Hippocampal formation (tissue), 2 donors: Measurements from ENCODE around the gene MLPH.
A peak's percentile ranks its signal among the peaks of the same experiment; 100 is the strongest.

ENCODE experiments used
- DNase-seq, 2 donors: peaks; one replicate each; lab custom pipeline; 2025; lab: John Stamatoyannopoulos, UW

The MLPH gene

DNA sequence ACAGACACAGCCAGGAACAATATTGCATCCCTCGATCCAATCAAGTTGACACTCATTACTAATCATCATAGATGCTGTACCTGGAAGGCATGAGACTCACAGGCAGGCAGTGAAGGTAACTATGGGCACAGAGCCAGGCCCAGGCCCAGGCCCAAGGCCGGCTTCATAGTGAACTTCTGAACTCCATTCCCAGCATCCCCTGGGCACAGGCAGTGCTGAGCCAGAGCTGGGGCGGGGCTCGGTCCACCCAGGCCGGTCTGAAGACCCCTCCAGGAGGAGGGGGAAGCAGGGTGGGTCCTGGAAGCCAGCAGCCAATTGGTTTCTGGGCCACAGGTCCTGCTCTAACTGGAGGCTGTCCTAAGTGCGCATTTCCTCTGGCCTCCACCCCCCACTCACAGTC lies 37.6 kb downstream of the MLPH start:
- no peak for DNase-seq

DNA sequence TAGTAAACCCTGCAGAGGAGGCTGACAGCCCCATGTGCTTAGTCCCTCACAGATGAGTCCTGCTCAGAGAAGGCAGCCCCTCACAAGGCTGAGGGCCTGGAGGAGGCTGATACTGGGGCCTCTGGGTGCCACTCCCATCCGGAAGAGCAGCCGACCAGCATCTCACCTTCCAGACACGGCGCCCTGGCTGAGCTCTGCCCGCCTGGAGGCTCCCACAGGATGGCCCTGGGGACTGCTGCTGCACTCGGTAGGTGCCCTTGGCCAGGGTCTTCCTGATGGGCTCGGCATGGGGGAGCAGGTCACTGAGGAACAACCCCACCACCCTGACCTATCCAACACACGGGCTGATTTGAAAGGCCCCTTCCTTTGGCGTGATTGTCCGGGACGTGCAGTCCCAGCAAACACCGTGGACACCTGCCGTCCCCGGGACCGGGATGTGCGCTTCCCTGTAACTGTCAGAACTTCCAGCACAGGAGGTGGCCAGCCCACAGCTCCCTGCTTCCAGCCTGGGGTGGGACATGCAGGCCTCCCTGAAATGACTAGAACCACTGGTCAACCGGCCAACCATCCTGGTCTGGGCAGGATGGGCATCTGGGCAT lies 38.6 kb downstream of the MLPH start:
- DNase-seq, result no peak

DNA sequence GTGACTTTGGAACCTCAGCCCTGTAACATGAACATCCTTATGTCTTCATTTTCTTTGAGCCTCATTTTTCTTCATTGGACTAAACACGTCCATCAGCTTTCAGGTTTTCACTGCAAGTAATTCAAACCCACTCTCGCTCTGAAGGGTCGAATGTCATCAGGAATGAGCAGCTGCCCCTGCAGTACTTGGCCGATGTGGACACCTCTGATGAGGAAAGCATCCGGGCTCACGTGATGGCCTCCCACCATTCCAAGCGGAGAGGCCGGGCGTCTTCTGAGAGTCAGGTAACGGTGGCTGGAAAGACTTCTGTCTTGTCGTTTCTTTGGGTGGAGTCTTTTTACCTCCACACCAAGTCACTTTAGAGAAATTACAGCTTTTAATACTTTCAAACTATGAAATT lies 40.2 kb downstream of the MLPH start:
- DNase-seq, result no peak

DNA sequence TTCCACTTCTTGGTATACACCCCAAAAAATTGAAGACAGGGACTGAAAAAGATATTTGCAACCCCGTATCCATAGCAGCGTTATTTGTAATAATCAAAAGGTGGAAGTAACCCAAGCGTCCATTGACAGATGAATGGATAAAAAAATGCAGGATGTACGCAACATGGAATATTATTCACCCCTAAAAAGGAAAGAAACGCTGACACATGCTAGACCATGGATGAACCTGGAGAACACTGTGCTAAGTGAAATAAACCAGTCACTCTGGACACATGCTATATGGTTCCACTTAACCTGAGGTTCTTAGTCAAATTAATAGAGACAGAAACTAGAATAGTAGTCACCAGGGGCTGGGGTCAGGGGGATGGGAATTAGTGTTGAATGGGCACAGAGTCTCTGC lies 40.7 kb downstream of the MLPH start:
- DNase-seq, result no peak

DNA sequence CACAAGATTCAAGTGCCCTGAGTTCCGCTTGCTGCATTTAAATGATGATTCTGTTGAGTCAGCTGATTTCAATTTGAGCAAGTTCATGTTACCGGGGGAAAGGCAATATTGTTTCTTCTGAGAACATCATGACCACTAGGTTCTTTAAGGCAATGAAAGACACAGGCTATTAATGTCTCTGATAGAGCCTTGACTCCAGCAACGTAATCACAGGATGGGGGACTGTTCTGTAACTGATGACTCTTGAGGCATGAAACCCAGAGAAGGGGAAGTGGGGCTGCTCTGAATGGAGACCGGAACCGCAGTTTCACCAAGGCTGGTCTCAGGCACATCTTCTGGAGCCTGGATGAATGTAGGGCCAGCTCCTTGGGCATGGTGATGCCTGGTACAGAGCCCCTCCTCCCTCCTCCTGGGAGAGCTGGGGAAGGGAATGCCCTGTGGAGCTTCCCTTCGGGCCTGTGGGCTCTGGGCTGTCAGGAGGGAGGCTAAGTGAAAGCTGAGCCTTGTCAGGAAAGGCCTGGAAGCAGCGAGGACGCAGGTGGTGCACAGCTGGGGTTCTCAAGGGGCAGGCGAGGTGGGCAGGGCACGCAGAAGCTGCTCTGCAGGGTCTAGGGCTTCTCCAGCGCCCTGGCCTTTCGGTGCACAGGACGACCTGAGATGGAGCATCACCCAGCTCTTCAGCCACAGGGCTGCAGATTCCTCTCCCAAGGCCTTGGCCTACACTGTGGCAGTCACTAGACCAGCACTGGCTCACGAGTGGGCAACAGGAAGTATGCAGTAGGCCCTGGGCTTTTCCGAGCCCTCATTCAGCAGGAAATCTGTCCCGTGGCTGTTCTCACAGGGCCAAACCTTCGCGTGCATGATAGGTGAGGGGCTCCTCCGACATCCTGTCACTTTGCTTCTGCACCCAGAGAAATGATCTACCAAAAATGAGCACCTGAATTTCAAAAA lies 42.7 kb downstream of the MLPH start:
- DNase-seq, result peak in 1 of 2 donors; percentile 23

DNA sequence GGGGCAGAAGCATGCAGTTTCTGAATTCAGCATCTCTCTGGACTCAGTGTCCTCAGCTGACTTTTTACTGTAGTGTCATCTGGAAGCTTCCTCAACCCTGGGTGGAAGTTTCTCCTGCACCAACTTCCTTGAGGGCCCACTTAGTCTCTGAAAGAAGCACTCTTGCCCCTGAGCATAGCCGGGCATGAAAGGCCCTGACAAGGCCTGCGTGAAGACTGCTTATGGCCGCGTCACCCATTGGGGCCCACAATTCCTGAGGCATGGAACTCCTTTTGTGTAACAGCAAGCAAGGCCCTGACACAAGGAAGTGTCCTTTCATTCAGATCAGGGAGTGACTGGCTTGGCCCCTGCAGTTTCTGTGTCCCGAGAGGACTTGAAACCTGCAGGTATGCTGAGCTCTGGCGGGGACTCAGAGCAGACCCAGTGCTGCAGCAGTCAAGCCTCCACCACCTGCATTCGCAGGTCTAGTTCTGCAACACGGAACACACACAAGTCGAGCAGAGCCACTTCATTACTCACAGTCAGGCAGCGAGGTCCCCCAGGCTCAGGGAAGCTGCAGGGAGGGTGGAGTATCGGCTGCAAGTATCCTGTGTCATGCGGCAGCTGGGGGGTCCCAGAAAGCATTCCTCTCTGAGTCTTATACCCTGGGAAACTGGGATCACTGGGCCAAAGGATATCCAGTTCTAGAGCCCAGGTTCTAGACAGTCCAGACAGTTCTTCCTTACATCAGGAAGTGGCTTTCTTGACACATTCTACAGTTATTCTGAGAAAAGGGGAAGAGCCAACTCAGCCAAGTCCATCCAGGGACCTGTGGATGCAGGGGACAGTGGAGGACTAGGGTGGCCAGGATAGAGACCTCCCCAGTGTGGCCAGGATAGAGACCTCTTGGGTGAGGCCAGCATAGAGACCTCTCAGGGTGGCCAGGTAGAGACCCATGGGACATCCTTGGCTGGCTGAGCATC lies 43.7 kb downstream of the MLPH start:
- DNase-seq, result no peak

DNA sequence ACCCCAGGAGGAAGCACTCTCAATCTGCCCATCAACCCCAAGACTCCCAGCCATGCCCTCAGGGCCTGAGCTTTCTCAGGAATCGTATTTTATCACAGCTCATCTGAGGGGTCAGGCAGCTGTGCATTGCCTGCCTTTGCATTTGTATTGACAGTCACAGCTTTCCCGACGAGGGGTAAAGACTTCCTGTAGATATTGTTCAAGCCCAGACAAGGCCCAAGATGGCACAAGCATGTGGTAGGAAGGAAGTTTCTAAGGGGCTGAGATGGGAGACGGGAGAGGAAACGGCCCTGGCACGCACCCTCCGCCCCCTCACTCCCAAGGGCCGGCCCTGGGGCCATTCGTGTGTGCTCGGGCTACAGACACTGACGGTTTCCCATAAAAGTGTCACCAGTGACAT lies 45.1 kb downstream of the MLPH start:
- DNase-seq, result no peak

DNA sequence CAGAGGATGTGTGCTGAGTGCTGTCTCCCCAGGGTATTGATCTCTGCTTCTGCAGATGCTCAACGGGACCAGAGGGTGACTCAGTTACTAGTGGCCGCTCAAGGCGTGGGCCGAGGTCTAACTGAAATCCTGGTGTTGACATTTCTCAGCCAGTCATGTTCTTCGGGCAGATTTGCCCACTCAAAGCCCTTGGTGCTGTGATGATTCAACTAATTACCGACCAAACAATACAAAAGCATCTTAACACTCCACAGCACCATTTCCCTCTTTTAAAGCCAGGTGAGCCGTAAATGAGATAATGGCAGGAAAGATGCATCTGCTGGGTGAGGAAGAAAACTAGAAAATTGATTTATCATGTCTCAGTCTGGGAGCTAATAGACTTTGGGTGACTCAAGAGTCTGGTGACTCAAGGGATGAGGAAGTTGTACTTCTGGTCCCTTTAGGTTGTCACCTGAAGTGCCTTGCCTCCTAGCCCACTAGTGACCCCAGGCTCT lies 46.7 kb downstream of the MLPH start:
- DNase-seq, result no peak

DNA sequence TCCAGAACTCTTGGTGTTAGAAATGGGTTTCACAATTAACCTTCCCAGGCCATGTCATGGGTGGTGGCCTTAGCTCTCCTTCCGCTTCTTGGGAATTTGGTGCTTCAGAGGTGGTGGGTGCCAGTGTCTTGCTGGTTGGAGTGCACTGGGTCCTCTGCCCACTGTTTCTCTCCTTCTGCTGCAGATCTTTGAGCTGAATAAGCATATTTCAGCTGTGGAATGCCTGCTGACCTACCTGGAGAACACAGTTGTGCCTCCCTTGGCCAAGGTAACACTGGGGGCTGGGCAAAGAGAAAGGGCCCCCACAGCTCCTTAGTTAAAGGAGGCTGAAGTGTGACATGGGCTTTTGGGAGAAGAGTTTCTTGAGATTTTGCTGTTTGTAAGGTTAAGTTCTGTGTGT lies 47.3 kb downstream of the MLPH start:
- no peak for DNase-seq

DNA sequence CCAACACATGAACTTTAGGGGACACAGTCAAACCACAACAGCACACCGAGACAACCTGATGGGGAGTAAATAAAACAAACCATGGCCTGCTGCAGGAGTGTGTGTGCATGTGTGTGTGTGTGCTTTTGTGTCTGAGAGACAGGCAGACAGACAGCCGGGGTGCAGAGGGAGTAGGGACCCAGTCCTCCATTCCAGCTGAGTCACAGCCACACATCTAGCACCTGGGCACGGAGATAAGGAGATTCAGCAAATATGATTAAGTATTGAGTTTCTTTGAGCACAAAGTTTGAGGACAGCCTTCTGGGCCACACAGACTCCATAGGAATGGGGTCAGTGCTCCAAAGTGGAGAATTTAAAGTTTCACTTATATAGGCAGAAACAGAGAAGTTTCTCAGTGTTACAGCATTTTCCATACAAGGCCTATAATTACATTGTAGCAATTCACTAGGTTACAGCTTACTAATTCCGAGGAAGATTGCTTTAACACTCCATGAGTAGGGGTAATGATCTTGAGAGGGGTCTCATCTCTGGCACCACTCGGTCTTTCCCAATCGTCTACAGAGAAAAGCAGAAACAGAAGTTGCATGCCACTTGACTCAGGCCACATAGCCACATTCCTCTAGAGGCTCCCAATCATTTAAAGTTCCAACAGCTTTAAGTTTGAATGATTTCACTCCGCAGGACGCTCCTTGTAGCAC lies 48.5 kb downstream of the MLPH start:
- no peak for DNase-seq

DNA sequence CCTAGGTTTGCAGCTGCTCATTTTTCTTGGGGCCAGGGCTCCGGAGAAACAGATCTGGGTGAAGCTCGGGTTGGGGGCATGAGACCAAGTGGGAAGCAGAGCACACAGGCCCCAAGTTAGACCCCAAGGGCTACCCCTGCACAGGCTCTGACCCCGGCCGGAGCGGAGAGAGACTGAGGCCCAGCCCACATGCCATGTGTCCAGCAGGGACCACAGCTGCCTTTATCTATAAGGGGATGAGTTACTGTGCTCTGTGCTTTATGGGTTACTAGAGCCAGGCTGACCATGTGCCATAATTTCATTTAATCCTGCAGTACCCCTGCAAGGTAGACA lies 49.0 kb downstream of the MLPH start:
- no peak for DNase-seq

DNA sequence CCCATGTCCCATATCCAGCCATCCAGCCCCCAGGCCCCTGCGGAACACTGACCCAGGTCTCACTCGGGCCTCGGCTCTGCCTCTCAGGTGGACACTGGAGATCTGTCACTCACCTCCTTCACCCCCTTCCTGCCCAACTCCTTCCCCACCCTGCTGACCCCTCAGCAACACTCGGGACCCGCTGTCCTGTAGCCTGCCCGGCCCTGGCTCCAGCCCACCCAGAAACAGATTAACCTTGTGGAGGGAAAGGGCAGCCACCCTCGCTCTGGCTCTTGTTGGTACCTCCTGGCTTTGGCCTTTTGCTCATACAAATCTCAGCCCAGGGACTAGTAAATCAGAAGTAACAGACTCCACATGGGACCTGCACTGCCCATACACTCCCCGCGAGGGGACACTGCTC lies 49.6 kb downstream of the MLPH start:
- DNase-seq, result no peak

DNA sequence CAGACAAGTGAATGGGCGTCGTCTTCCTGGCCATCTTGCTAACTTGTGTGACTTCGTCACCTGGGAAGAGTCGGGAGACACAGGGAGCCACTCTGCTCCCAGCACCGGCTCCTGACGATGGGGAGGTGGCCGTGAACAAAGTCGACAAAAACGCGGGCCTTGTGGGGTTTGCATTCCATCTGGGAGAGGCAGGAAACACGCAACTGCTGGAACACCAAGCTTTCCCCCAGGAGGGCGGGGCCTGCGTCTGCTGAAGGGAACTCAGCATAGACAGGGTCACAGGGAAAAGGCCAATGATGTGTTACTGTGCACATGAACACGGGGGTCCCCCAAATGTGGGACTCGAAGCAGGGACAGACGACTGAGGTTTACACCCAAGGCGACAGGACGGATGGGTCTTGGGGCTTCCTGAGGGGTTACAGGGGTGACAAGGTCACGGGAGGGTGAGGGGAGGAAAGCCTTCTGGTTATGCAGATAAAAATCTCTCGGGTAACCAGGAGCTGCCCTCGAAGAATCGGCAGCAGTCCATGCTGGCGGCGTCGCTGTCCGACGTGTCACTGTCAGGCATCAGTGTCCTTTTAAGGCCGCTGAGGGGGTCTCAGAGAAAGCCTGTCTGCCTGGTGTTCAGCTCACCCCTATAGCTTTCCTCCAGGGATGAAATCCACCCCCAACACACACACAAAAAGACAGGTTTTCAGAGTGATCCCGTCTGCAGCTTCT lies 51.1 kb downstream of the MLPH start:
- no peak for DNase-seq

DNA sequence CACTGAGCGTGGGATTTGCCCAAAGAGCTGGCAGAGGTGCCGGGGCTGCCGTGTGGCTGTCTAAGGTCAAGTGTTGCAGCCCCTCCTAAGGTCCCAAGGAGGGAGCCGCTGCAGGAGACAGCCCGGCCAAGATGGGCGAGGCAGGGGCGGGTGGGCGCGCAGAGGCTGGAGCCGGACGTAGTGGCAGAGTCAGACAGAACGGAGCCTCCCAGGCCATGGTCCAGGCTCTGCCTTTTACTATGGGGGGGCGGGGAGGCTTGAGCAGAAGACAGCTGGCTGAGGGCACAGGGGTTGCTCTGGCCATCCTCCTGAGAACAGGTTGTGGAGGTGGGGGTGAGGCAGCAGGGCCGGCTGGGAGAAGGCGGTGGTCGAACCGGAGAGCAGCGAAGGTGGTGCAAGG lies 51.9 kb downstream of the MLPH start:
- no peak for DNase-seq

DNA sequence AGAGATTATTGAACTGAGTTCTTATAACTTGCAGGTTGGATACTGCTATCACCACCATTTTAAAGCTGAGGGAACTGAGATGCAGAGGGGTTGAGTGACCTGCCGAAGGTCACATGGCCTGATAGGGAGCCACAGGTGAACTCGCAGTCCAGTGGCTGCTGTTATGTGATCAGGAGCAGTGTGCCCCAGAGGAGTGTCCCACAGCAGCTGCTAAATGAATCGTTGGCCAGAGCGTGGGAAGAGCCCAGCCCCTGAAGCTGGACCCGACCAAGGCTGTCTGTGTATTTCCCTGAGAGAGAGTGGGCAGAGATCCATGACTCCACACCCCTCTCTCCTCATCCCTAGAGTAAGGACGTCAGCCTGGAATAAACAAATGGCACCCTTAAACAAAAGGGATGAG lies 52.6 kb downstream of the MLPH start:
- DNase-seq, result no peak

DNA sequence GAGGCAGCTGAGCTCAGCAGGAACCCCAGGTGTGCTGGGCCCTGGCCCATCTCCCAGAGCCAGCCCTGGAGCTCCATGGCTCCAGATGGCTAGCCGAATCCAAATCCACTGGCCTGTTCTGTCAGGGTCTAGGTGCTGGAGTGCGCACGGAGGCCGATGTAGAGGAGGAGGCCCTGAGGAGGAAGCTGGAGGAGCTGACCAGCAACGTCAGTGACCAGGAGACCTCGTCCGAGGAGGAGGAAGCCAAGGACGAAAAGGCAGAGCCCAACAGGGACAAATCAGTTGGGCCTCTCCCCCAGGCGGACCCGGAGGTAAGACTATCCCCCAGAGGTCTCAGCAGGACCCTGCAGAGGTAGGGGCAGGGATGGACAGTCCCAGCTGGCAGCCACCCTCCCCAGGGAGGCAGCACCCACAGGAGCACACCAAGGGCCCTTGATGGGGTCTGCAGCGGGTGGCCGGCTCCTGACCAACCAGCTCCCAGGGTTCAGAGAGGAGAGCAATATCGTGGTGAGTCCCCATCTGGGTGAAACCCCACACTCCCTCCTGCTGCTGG lies 53.2 kb downstream of the MLPH start:
- no peak for DNase-seq

DNA sequence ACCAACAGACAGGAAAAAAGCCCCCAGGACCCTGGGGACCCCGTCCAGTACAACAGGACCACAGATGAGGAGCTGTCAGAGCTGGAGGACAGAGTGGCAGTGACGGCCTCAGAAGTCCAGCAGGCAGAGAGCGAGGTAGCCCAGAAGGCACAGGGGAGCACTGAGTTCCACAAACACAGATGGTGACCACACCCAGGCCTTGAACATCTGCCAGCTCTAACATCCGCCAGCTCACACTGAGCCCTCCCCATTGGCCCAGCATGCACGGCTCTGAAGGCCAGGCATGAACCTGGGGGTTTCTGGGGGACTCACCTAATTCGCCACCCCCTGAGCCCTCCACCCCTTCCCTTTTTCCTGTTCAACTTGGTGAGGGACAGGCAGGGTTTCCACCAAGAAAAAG lies 53.8 kb downstream of the MLPH start:
- no peak for DNase-seq

DNA sequence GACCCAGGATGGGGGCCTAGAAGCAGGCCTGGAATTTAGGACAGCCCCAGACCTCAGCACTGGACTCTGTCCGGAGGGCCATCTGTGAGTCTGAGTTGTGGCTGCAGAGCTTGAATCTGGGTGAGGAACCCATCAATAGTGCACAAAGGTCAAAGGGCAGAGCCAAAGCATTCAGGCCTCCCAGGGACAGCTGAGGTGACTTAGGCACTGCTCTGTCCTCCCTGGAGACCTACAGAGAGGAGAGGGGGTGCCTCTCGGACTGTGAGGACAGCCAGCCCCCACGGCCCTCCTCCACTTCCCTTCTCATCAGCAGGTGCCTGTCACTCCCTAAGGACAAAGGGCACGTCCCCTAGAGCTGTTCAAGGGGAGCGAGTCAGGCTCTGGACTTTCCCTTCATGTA lies 54.2 kb downstream of the MLPH start:
- DNase-seq, result no peak

DNA sequence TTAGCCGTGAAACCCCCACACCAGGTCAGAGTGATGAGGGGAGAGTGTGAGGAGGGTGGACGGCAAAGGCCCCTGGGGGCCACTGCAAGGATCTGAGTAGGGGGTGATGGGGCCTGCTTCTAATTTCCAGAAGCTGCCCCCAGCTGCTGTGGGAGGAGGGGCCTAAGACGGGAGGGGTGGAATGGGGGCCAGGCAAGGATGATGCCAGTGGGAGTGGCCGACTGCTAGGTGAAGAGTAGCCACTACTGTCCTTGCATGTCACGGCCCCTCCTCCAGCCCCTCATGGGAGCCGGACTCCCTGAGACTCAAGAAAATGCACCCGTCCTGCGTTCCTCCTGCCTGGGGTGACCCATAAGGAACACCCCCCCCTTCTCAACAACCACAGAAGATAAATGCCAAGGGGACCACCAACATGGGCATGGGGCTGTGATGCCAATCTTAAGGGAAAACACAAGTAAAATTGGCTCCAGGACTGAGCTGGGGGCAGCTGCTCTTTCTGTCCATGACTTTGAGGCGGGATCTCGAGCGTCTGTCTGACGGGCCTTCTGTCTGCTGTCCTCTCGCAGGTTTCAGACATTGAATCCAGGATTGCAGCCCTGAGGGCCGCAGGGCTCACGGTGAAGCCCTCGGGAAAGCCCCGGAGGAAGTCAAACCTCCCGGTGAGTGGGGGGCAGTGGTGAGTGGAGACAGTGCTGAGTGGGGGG lies 55.1 kb downstream of the MLPH start:
- DNase-seq, result no peak
